ENCODE results near the gene NR2F1-AS1. TPM values are rescaled to one million over a fixed set of nuclear protein-coding genes. Genes with fewer than 3 reads are reported as not detected.

NR2F1-AS1 gene
- total RNA-seq, result 52.4 and 53.1 TPM in 2 replicates
- long read RNA-seq, partial matches to known transcripts, result 5 of 47 reads
- long read RNA-seq, other reads (novel, unspliced or antisense), result 41 of 47 reads

DNA sequence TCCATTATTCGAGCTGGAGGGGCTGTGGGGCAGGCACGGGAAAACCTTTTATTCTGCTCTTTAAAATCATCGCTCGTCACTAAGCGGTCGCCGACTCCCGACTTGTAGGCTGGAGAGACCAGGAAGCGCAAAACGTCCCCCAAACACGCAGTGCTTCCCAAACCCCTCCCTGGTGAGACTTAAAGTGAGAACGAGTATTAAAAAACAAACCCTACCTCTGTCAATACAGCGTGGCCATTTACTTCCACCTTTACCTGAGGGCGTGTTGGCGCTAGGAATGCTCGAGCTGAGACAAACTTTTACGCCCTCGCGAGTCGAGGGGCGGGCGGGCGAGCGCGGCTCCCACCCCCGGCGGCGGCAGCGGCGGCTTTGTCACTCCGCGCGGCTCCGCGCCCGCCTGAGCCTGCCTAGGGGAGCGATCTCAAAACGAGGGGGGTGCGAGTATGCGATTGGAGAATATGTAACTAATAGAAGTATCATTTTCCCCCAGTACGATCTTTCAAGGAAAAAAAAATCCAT is at the start of gene NR2F1-AS1:
NR2F1-AS1 (minus strand) TSS at position 293 of the 519 bp plus-strand sequence.
- H3K4me3 Mint-ChIP-seq, result no peak within 1 kb of the TSS
- H3K4me1 Mint-ChIP-seq, result peaks cover 30% of the 10 kb centered on the region
- TF ChIP-seq, protein P1, sequence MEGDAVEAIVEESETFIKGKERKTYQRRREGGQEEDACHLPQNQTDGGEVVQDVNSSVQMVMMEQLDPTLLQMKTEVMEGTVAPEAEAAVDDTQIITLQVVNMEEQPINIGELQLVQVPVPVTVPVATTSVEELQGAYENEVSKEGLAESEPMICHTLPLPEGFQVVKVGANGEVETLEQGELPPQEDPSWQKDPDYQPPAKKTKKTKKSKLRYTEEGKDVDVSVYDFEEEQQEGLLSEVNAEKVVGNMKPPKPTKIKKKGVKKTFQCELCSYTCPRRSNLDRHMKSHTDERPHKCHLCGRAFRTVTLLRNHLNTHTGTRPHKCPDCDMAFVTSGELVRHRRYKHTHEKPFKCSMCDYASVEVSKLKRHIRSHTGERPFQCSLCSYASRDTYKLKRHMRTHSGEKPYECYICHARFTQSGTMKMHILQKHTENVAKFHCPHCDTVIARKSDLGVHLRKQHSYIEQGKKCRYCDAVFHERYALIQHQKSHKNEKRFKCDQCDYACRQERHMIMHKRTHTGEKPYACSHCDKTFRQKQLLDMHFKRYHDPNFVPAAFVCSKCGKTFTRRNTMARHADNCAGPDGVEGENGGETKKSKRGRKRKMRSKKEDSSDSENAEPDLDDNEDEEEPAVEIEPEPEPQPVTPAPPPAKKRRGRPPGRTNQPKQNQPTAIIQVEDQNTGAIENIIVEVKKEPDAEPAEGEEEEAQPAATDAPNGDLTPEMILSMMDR (conservative IDR thresholded peaks at IDR 0.05), result no peak
- H3K27me3 Mint-ChIP-seq (ENCODE audit: low read depth), result peaks cover 4% of the 10 kb centered on the region
- peaks cover 8% of the 10 kb centered on the region for H3K36me3 Mint-ChIP-seq (ENCODE audit: low read depth)
- H3K9me3 Mint-ChIP-seq, result no peaks in the 10 kb centered on the region
- no peak for DNase-seq (ENCODE audit: low read depth, low spot score)
- H3K27ac Mint-ChIP-seq (ENCODE audit: unreplicated experiment), result peak within 1 kb of the TSS; percentile 93

DNA sequence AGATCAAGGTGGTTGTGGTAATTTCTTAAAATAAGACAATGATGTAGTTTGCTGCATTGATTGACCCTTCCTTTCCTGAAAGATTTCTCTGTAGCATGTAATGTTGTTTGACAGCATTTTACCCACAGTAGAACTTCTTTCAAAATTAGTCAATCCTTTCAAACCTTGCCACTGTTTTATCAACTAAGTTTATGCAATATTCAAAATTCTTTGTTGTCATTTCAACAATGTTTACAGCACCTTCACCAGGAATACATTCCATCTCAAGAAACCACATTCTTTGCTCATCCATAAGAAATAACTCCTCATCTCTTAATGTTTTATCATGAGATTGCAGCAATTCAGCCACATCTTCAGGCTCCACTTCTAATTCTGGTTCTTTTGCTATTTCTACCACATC is 45.8 kb upstream of the NR2F1-AS1 start:
- no peak overlapping the region for H3K27ac Mint-ChIP-seq (ENCODE audit: unreplicated experiment)
- TF ChIP-seq, protein P1 (conservative IDR thresholded peaks at IDR 0.05), result no peak
- H3K27me3 Mint-ChIP-seq (ENCODE audit: low read depth), result no peaks in the 10 kb centered on the region
- H3K36me3 Mint-ChIP-seq (ENCODE audit: low read depth), result peaks cover 3% of the 10 kb centered on the region
- no peak overlapping the region for H3K4me3 Mint-ChIP-seq
- H3K4me1 Mint-ChIP-seq, result peaks cover 30% of the 10 kb centered on the region
- no peak for DNase-seq (ENCODE audit: low read depth, low spot score)
- H3K9me3 Mint-ChIP-seq, result no peaks in the 10 kb centered on the region

DNA sequence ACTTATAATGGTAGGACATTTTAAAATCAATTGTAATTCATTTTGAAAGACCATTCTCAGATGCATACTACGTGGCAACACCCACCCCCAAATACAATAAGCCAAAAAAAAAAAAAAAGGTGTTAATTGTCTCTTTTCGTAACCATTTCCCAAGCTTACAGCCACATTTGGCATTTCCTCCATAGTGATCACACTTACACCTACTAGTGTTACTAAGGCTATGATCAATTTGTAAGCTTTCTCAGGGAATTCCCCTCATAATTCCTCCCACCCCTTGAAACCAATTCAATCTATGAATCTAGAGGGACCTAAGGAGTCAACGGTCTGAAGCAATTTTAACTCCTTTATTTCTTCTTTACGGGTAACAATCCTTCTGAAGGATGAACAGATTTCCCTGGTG is 42.1 kb upstream of the NR2F1-AS1 start:
- no peak for DNase-seq (ENCODE audit: low read depth, low spot score)
- Mint-ChIP-seq H3K4me1 (peaks cover 47% of the 10 kb centered on the region), H3K9me3 (no peaks in the 10 kb centered on the region), H3K4me3 (peak overlapping the region; percentile 47), H3K27ac (ENCODE audit: unreplicated experiment) (no peak overlapping the region), H3K36me3 (ENCODE audit: low read depth) (peaks cover 3% of the 10 kb centered on the region), H3K27me3 (ENCODE audit: low read depth) (peaks cover 8% of the 10 kb centered on the region)
- TF ChIP-seq, protein P1 (conservative IDR thresholded peaks at IDR 0.05), result no peak

DNA sequence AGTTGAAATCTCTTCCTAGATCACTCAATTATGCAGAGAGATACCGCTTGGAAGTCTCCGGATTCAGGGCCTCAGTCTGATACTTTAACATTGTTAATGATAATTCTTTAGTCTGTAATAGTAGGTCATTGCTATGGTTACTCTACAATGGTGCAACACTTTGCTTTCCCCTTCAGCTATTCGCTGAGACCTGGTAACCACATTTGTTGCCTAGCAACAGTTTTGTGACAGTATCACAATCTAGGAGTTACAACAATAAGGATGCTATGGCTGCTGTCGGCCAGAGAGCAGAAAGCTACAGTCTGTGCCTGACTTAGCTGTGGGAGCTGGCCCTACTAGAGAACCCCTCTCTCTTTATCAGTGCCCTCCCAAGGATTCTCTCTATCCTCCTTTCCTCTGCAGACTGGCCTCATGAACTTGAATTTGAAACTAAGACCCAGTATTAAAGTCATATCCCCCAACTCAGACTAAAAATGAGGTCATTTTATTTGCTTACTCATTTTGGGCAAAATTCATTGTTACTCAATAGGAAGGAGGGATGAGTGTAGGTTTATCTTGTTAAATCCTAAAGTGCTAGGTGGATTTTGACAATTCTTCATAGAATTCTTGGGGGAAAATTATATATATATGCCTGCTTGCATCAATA is 41.3 kb upstream of the NR2F1-AS1 start:
- H3K27me3 Mint-ChIP-seq (ENCODE audit: low read depth), result peaks cover 8% of the 10 kb centered on the region
- H3K4me1 Mint-ChIP-seq, result peaks cover 54% of the 10 kb centered on the region
- H3K36me3 Mint-ChIP-seq (ENCODE audit: low read depth), result peaks cover 3% of the 10 kb centered on the region
- TF ChIP-seq, protein P1 (conservative IDR thresholded peaks at IDR 0.05), result no peak
- H3K9me3 Mint-ChIP-seq, result no peaks in the 10 kb centered on the region
- peak overlapping the region; percentile 95 for H3K4me3 Mint-ChIP-seq
- H3K27ac Mint-ChIP-seq (ENCODE audit: unreplicated experiment), result peak overlapping the region; percentile 90
- DNase-seq (ENCODE audit: low read depth, low spot score), result no peak

DNA sequence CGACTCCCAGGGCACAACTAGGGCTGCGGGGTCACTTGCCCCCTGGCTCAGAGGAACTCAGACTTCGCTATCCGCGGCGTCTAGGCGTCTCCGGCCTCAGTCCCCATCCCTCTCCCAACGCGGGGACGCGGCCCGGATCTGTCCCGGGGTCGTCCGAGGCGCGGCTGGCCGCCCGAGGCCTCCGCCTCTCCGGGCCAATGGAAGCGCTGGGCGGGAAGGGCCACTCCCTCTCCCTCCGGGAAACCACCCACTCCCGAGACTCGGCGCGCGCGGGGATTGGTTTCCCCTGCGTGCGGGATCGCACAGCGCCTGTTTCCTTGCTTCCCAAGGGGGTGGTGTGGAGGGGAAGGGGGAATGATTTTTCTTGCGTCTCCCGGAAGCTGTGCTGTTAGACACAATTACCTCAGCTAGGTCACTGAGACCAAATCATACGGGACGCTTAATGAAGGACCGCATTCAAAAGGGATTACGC is 40.3 kb upstream of the NR2F1-AS1 start:
- Mint-ChIP-seq H3K27me3 (ENCODE audit: low read depth) (peaks cover 13% of the 10 kb centered on the region), H3K9me3 (no peaks in the 10 kb centered on the region), H3K27ac (ENCODE audit: unreplicated experiment) (peak overlapping the region; percentile 91), H3K4me3 (peak overlapping the region; percentile 95), H3K4me1 (peaks cover 64% of the 10 kb centered on the region), H3K36me3 (ENCODE audit: low read depth) (no peaks in the 10 kb centered on the region)
- TF ChIP-seq, protein P1 (conservative IDR thresholded peaks at IDR 0.05), result no peak
- DNase-seq (ENCODE audit: low read depth, low spot score), result peak; percentile 83

Measured in neural crest cell (in vitro differentiated cells).